OCI-LY7 (cell line): ENCODE measurements around the gene HSPA1L. TPM values are rescaled to one million over a fixed set of nuclear protein-coding genes. Genes with fewer than 3 reads are reported as not detected.
A peak's percentile ranks its signal among the peaks of the same experiment; 100 is the strongest.
"Not testable (repeated sequence)": the region's sequence is repeated elsewhere in the genome, so short reads cannot be mapped to it uniquely, and the experiment has no call there.

Source experiments
- BruUV-seq: library from RNA; stranded (reverse); fragments of 400-500 nt; replicated peaks from 2 replicates; lab custom pipeline; 2021; lab: Mats Ljungman, UMichigan
- CTCF ChIA-PET: fragments of 300-600 bp; sonication (Branson Sonifier 250); formaldehyde crosslinking; loops from one replicate; lab custom pipeline; 2022; ENCODE audit warnings: antibody characterized with exemption; ENCODE audit not compliant: unreplicated experiment; lab: Charles Lee
- POLR2A ChIA-PET: fragments of 300-600 bp; sonication (Branson Sonifier 250); formaldehyde crosslinking; loops from one replicate; lab custom pipeline; 2022; ENCODE audit warnings: antibody characterized with exemption; lab: Charles Lee
- DNase-seq: peaks from one replicate; pipeline ENCODE4 v3.0.0-alpha.2; 2015; ENCODE audit warnings: low spot score
- H2AFZ ChIP-seq: fragments of 200-600 bp; sonication (generic), shearing (Covaris generic); 2 replicates; pipeline ENCODE4 v1.6.1; 2014; ENCODE audit warnings: mild to moderate bottlenecking, antibody characterized with exemption, low read length, moderate library complexity
- H3K27ac ChIP-seq: fragments of 200-600 bp; sonication (generic); 2 replicates; pipeline ENCODE4 v1.5.1; 2014; ENCODE audit warnings: mixed run types, low read depth, mild to moderate bottlenecking, moderate library complexity, low read length, inconsistent platforms; ENCODE audit not compliant: poor library complexity, severe bottlenecking
- H3K36me3 ChIP-seq: fragments of 200-600 bp; sonication (generic); 2 replicates; pipeline ENCODE4 v1.6.1; 2014; ENCODE audit warnings: mild to moderate bottlenecking, antibody characterized with exemption, low read length, moderate library complexity, mixed read lengths; ENCODE audit not compliant: insufficient read depth
- H3K4me1 ChIP-seq: fragments of 200-600 bp; sonication (generic); 2 replicates; pipeline ENCODE4 v1.5.1; 2014; ENCODE audit warnings: mild to moderate bottlenecking, low read length; ENCODE audit not compliant: insufficient read depth, poor library complexity, severe bottlenecking
- H3K4me2 ChIP-seq: fragments of 200-600 bp; sonication (generic); 2 replicates; pipeline ENCODE4 v1.6.1; 2014; ENCODE audit warnings: mild to moderate bottlenecking, low read length
- H3K4me3 ChIP-seq: fragments of 200-600 bp; sonication (generic); 2 replicates; pipeline ENCODE4 v1.5.1; 2014; ENCODE audit warnings: mild to moderate bottlenecking, low read depth, low read length; ENCODE audit not compliant: poor library complexity, severe bottlenecking
- H3K79me2 ChIP-seq: fragments of 200-600 bp; sonication (generic); 2 replicates; pipeline ENCODE4 v1.6.1; 2016; ENCODE audit warnings: low read depth, mild to moderate bottlenecking, low read length, moderate library complexity, mixed read lengths; ENCODE audit not compliant: insufficient read depth
- H3K9me2 ChIP-seq: fragments of 200-600 bp; sonication (generic); 2 replicates; pipeline ENCODE4 v1.6.1; 2016; ENCODE audit warnings: mild to moderate bottlenecking, low read length, mixed read lengths; ENCODE audit not compliant: insufficient read depth
- H3K9me3 ChIP-seq: fragments of 200-600 bp; sonication (generic); 2 replicates; pipeline ENCODE4 v1.6.1; 2014; ENCODE audit warnings: mild to moderate bottlenecking, mixed run types, low read length, mixed read lengths
- H4K20me1 ChIP-seq: fragments of 200-600 bp; sonication (generic); 2 replicates; pipeline ENCODE4 v1.6.1; 2014; ENCODE audit warnings: mild to moderate bottlenecking, antibody characterized with exemption, low read length, moderate library complexity, mixed read lengths; ENCODE audit not compliant: insufficient read depth
- CTCF ChIP-seq: fragments of 200-600 bp; sonication (generic); conservative IDR thresholded peaks from 2 replicates; pipeline ENCODE4 v1.5.1; 2014; ENCODE audit warnings: mild to moderate bottlenecking, antibody characterized with exemption, low read length, moderate library complexity, mixed read lengths
- EZH2phosphoT487 ChIP-seq: fragments of 200-600 bp; sonication (generic); IDR thresholded peaks from 2 replicates; pipeline ENCODE4 v1.6.1; 2018; ENCODE audit warnings: low read depth, borderline replicate concordance, mild to moderate bottlenecking, mixed run types, antibody characterized with exemption, low read length, moderate library complexity, mixed read lengths
- intact Hi-C: fragments of 100-400 bp; cut with micrococcal nuclease; formaldehyde crosslinking; loops from one replicate; pipeline ENCODE4 v1.10.0; 2022; ENCODE audit not compliant: unreplicated experiment
- total RNA-seq, 2 experiments: library from RNA; depleted of rRNA in 1 of 2; stranded (reverse); fragments of >200 nt in 1 of 2; shearing (Covaris generic) in 1 of 2; gene quantifications; 2 replicates each; pipeline ENCODE4 v1.2.3, GENCODE V29; 2014 to 2022

Gene HSPA1L
- total RNA-seq, 2 experiments from 2014 or later, result 0.19 to 0.49 TPM

- H3K27ac ChIP-seq, CTCF ChIA-PET, H3K9me2 ChIP-seq, BruUV-seq, H4K20me1 ChIP-seq, H3K9me3 ChIP-seq, H3K4me3 ChIP-seq, H3K79me2 ChIP-seq, POLR2A ChIA-PET, DNase-seq, H3K36me3 ChIP-seq: not testable (repeated sequence)
- H2AFZ ChIP-seq, result peak overlapping the region; percentile 53; the same call in 1 of the 2 replicates
- H3K4me1 ChIP-seq, result peaks cover 32% of the 10 kb centered on the region
- H3K4me2 ChIP-seq, result peak overlapping the region; percentile 38; the same call in 1 of the 2 replicates
- TF ChIP-seq CTCF, result 0 out of 2 replicates have a peak, but pooled peaks have one; percentile 9
- intact Hi-C loops, result loop anchor here (10.0 kb wide), 1 partner anchor 1577 kb away; the partner anchor contains the start of gene KIFC1
These were observed 2.9 kb upstream of the HSPA1L start for GRCh38 chr6:31817929-31818511.

- H3K9me3 ChIP-seq, H3K9me2 ChIP-seq, CTCF ChIA-PET, BruUV-seq, DNase-seq, H4K20me1 ChIP-seq, H3K27ac ChIP-seq, POLR2A ChIA-PET, H3K79me2 ChIP-seq, H3K36me3 ChIP-seq: not testable (repeated sequence)
- Histone ChIP-seq H3K4me2 (peak overlapping the region; percentile 38; the same call in 1 of the 2 replicates), H3K4me3 (peak overlapping the region; percentile 60), H2AFZ (peak overlapping the region; percentile 53; the same call in 1 of the 2 replicates), H3K4me1 (peaks cover 26% of the 10 kb centered on the region)
- peak; percentile 62 for TF ChIP-seq CTCF
- intact Hi-C loops, result loop anchor here (10.0 kb wide), 1 partner anchor 1577 kb away; the partner anchor contains the start of gene KIFC1
These were observed 2.2 kb upstream of the HSPA1L start for GRCh38 chr6:31817133-31817928.

- CTCF ChIA-PET, result no interaction called here
- Histone ChIP-seq H3K9me2 (no peaks in the 10 kb centered on the region), H3K36me3 (no peaks in the 10 kb centered on the region), H3K4me3 (no peak overlapping the region), H4K20me1 (no peaks in the 10 kb centered on the region), H3K9me3 (no peaks in the 10 kb centered on the region), H3K79me2 (no peaks in the 10 kb centered on the region), H2AFZ (no peak overlapping the region), H3K4me1 (peaks cover 13% of the 10 kb centered on the region), H3K4me2 (no peak overlapping the region), H3K27ac (no peak overlapping the region)
- no peak for DNase-seq
- BruUV-seq, result no TSS peak
- TF ChIP-seq EZH2phosphoT487 (no peak), CTCF (no peak)
- POLR2A ChIA-PET, result interaction anchor here (0.8 kb wide), 2 partner anchors 8 to 314 kb away, joined by 3 to 4 read pairs; partner anchors contain the start of gene LSM2
- intact Hi-C loops, result loop anchor here (10.0 kb wide), 1 partner anchor 1580 kb away; the partner anchor contains the start of gene KIFC1
These were observed 432 bp downstream of the HSPA1L start for GRCh38 chr6:31814677-31815024.
